HEK293 (cell line): ENCODE measurements around the gene MRPL23.

Experiments used
- CTCF ChIA-PET: fragments of 350-600 bp; formaldehyde crosslinking; extraction: SDS; loops from one replicate; lab custom pipeline; 2021; ENCODE audit warnings: antibody characterized with exemption; lab: Yijun Ruan, JAX
- POLR2A ChIA-PET: fragments of 300-600 bp; formaldehyde crosslinking; extraction: SDS; loops from one replicate; lab custom pipeline; 2020; ENCODE audit warnings: antibody characterized with exemption, inconsistent platforms; lab: Yijun Ruan, JAX
- H3K27ac ChIP-seq: fragments of 200-500 bp; sonication (Bioruptor generic); 2 replicates; pipeline ENCODE4 v1.5.1; 2014; ENCODE audit warnings: low read depth, low read length, control low read depth, inconsistent platforms; ENCODE audit errors: extremely low read depth
- H3K36me3 ChIP-seq, 2 experiments: fragments of 200-500 bp in 1 of 2; sonication (Bioruptor generic) in 1 of 2; 1 replicate in 1 of 2; 2 replicates in 1 of 2; pipeline ENCODE4 v1.5.1; 2014 to 2017; ENCODE audit warnings: inconsistent platforms in 2 of 2, low read length in 2 of 2; ENCODE audit not compliant: control insufficient read depth in 2 of 2, insufficient read depth in 1 of 2
- H3K4me1 ChIP-seq: fragments of 200-500 bp; sonication (Bioruptor generic); 2 replicates; pipeline ENCODE4 v1.5.1; 2014; ENCODE audit warnings: mild to moderate bottlenecking, low read length, inconsistent platforms; ENCODE audit not compliant: control insufficient read depth, insufficient read depth
- H3K4me3 ChIP-seq: 2 replicates; pipeline ENCODE4 v1.5.1; 2011; ENCODE audit warnings: low read depth, mild to moderate bottlenecking, control low read depth, low read length, moderate library complexity
- H3K9me3 ChIP-seq: fragments of 200-500 bp; sonication (Bioruptor generic); 2 replicates; pipeline ENCODE4 v1.5.1; 2014; ENCODE audit warnings: low read depth, low read length, inconsistent platforms; ENCODE audit not compliant: control insufficient read depth, insufficient read depth
- GLI2 ChIP-seq: fragments of 450-650 bp; formaldehyde crosslinking; IDR thresholded peaks from 2 replicates; pipeline ENCODE4; 2017; ENCODE audit warnings: missing biosample characterization, missing genetic modification characterization, low read depth, borderline replicate concordance
- PATZ1 ChIP-seq: fragments of 450-650 bp; formaldehyde crosslinking; IDR thresholded peaks from 2 replicates; pipeline ENCODE4 v1.5.1; 2016; ENCODE audit warnings: missing biosample characterization, missing genetic modification characterization
- SP2 ChIP-seq: fragments of 450-650 bp; formaldehyde crosslinking; IDR thresholded peaks from 2 replicates; pipeline ENCODE4 v1.5.1; 2016; ENCODE audit warnings: missing biosample characterization, missing genetic modification characterization
- SP3 ChIP-seq: fragments of 450-650 bp; formaldehyde crosslinking; IDR thresholded peaks from 2 replicates; pipeline ENCODE4 v1.5.1; 2016; ENCODE audit warnings: missing biosample characterization, missing genetic modification characterization
- ZBTB10 ChIP-seq: fragments of 450-650 bp; formaldehyde crosslinking; IDR thresholded peaks from 2 replicates; pipeline ENCODE4 v1.5.1; 2016; ENCODE audit warnings: missing biosample characterization, missing genetic modification characterization
- ZBTB21 ChIP-seq: fragments of 450-650 bp; formaldehyde crosslinking; IDR thresholded peaks from 2 replicates; pipeline ENCODE4 v1.5.1; 2017; ENCODE audit warnings: missing biosample characterization, missing genetic modification characterization
- ZNF132 ChIP-seq: fragments of 450-650 bp; formaldehyde crosslinking; IDR thresholded peaks from 2 replicates; pipeline ENCODE4 v1.5.1; 2017; ENCODE audit warnings: missing biosample characterization, missing genetic modification characterization, borderline replicate concordance
- ZNF146 ChIP-seq: fragments of 450-650 bp; formaldehyde crosslinking; IDR thresholded peaks from 2 replicates; pipeline ENCODE4 v1.5.1; 2016; ENCODE audit warnings: missing biosample characterization, missing genetic modification characterization
- ZNF18 ChIP-seq: fragments of 450-650 bp; formaldehyde crosslinking; IDR thresholded peaks from 2 replicates; pipeline ENCODE4 v1.5.1; 2016; ENCODE audit warnings: missing biosample characterization, missing genetic modification characterization
- ZNF202 ChIP-seq: fragments of 450-650 bp; formaldehyde crosslinking; IDR thresholded peaks from 2 replicates; pipeline ENCODE4 v1.5.1; 2016; ENCODE audit warnings: missing biosample characterization, missing genetic modification characterization, borderline replicate concordance
- ZNF48 ChIP-seq: fragments of 450-650 bp; formaldehyde crosslinking; IDR thresholded peaks from 2 replicates; pipeline ENCODE4 v1.5.1; 2016; ENCODE audit warnings: missing biosample characterization, missing genetic modification characterization
- ZNF510 ChIP-seq: fragments of 450-650 bp; formaldehyde crosslinking; IDR thresholded peaks from 2 replicates; pipeline ENCODE4 v1.5.1; 2018; ENCODE audit warnings: mild to moderate bottlenecking, missing genetic modification characterization, missing biosample characterization; ENCODE audit not compliant: insufficient replicate concordance
- ZNF513 ChIP-seq: fragments of 450-650 bp; IDR thresholded peaks from 2 replicates; pipeline ENCODE4 v1.5.1; 2018; ENCODE audit warnings: missing biosample characterization, missing genetic modification characterization
- ZNF514 ChIP-seq: fragments of 450-650 bp; formaldehyde crosslinking; IDR thresholded peaks from 2 replicates; pipeline ENCODE4 v1.5.1; 2016; ENCODE audit warnings: missing biosample characterization, missing genetic modification characterization
- ZNF560 ChIP-seq: fragments of 450-650 bp; formaldehyde crosslinking; IDR thresholded peaks from 2 replicates; pipeline ENCODE4 v1.5.1; 2017; ENCODE audit warnings: missing biosample characterization, missing genetic modification characterization, borderline replicate concordance
- ZNF600 ChIP-seq: fragments of 450-650 bp; formaldehyde crosslinking; IDR thresholded peaks from 2 replicates; pipeline ENCODE4 v1.5.1; 2016; ENCODE audit warnings: missing biosample characterization, missing genetic modification characterization
- ZNF621 ChIP-seq: fragments of 450-650 bp; formaldehyde crosslinking; IDR thresholded peaks from 2 replicates; pipeline ENCODE4 v1.5.1; 2017; ENCODE audit warnings: missing biosample characterization, missing genetic modification characterization
- ZNF645 ChIP-seq: fragments of 450-650 bp; formaldehyde crosslinking; IDR thresholded peaks from 2 replicates; pipeline ENCODE4; 2016; ENCODE audit warnings: missing biosample characterization, missing genetic modification characterization
- ZNF707 ChIP-seq: fragments of 450-650 bp; formaldehyde crosslinking; IDR thresholded peaks from 2 replicates; pipeline ENCODE4 v1.5.1; 2016; ENCODE audit warnings: missing biosample characterization, missing genetic modification characterization
- ZNF768 ChIP-seq: fragments of 450-650 bp; formaldehyde crosslinking; IDR thresholded peaks from 2 replicates; pipeline ENCODE4 v1.5.1; 2018; ENCODE audit warnings: missing biosample characterization, mild to moderate bottlenecking, missing genetic modification characterization

MRPL23 gene

GRCh38 chr11:1929621-1930461 lies 17.3 kb upstream of the MRPL23 start (continued):
- TF ChIP-seq GLI2: no peak
- no peak for TF ChIP-seq ZNF48 (tag by site-specific recombination)
- no peak for TF ChIP-seq ZNF510 (tag by site-specific recombination)
- TF ChIP-seq ZNF132: no peak

GRCh38 chr11:1930462-1930830 lies 16.7 kb upstream of the MRPL23 start:
- Histone ChIP-seq H3K4me3 (no peak overlapping the region), H3K9me3 (no peaks in the 10 kb centered on the region), H3K36me3 (no peaks in the 10 kb centered on the region), H3K4me1 (no peaks in the 10 kb centered on the region), H3K27ac (no peak overlapping the region)
- TF ChIP-seq ZNF600 (tag by site-specific recombination) (no peak), ZNF768 (tag by site-specific recombination) (no peak), ZNF513 (tag by site-specific recombination) (no peak), PATZ1 (tag by site-specific recombination) (no peak), ZNF560 (tag by site-specific recombination) (no peak)
- ChIA-PET CTCF (interaction anchor here (0.6 kb wide), 1 partner anchor 9 kb away, joined by 5 read pairs; no protein-coding TSS in a partner anchor), POLR2A (no interaction called here)

GRCh38 chr11:1931341-1932104 lies 15.6 kb upstream of the MRPL23 start:
- Histone ChIP-seq H3K4me3 (no peak overlapping the region), H3K36me3 (no peaks in the 10 kb centered on the region), H3K27ac (no peak overlapping the region), H3K4me1 (no peaks in the 10 kb centered on the region), H3K9me3 (no peaks in the 10 kb centered on the region)
- POLR2A ChIA-PET: no interaction called here
- CTCF ChIA-PET: interaction anchor here (0.6 kb wide), 1 partner anchor 51 kb away, joined by 3 read pairs; no protein-coding TSS in a partner anchor
- TF ChIP-seq ZNF707 (tag by site-specific recombination) (no peak), SP2 (tag by site-specific recombination) (no peak), SP3 (no peak), ZBTB21 (tag by site-specific recombination) (no peak), ZNF645 (no peak), ZNF132 (no peak), ZNF621 (no peak), ZNF202 (tag by site-specific recombination) (no peak), ZNF18 (tag by site-specific recombination) (no peak), ZBTB10 (tag by site-specific recombination) (no peak), ZNF146 (tag by site-specific recombination) (no peak), ZNF514 (tag by site-specific recombination) (no peak), ZNF768 (tag by site-specific recombination) (no peak)
